GM18873 (cell line): ENCODE measurements around the gene JAZF1.
"Not testable (repeated sequence)": the region's sequence is repeated elsewhere in the genome, so short reads cannot be mapped to it uniquely, and the experiment has no call there.

ENCODE experiments used
- ATAC-seq: cut with Tn5 transposase; IDR thresholded peaks from one replicate; pipeline ENCODE4 v1.9.1; 2021; ENCODE audit warnings: mild to moderate bottlenecking, moderate library complexity, moderate number of reproducible peaks; ENCODE audit not compliant: unreplicated experiment, low FRiP score

The JAZF1 gene

DNA sequence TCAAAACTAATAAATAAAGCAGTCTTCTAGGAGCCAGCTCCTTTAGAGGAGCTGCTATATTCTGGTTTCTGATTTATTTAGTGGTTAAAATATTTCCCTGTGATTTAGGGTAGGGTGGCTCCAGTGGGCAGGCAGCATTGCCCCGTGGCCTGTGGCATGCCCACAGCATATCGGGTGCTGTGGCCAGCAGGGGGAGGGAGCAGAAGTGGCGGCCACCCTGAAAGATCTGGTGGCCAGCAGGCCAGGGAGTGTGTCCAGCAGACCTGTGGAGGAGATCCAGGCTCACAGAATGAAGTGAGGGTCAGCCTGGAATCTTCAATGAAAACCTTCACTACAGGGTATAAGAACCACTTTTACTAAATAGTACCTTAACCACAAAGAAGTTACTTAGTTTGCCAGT lies 251.5 kb downstream of the JAZF1 start:
- ATAC-seq: no peak

DNA sequence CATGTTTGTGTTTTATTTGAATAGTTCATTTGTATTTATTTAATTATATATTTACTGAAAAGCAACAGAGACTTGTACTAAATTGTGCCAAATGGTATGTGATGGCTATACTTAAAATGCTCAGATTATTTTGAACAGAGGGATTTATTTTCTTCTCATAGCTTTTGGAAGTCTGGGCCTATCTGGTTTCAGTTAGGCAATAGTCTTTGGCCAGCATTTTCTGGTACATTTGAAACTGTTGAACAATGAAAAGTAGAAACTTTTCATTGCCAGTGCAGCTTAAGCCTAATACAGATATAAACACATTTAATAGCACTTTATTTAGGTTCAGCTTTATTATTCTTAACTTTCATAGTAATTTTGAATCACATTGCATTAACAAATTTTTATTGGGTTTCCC lies 252.6 kb downstream of the JAZF1 start:
- no peak for ATAC-seq

- no peak for ATAC-seq
Observed at GRCh38 chr7:27925573-27926201, 254.9 kb downstream of the JAZF1 start.

- no peak for ATAC-seq
Observed at GRCh38 chr7:27923642-27923980, 257.0 kb downstream of the JAZF1 start.

DNA sequence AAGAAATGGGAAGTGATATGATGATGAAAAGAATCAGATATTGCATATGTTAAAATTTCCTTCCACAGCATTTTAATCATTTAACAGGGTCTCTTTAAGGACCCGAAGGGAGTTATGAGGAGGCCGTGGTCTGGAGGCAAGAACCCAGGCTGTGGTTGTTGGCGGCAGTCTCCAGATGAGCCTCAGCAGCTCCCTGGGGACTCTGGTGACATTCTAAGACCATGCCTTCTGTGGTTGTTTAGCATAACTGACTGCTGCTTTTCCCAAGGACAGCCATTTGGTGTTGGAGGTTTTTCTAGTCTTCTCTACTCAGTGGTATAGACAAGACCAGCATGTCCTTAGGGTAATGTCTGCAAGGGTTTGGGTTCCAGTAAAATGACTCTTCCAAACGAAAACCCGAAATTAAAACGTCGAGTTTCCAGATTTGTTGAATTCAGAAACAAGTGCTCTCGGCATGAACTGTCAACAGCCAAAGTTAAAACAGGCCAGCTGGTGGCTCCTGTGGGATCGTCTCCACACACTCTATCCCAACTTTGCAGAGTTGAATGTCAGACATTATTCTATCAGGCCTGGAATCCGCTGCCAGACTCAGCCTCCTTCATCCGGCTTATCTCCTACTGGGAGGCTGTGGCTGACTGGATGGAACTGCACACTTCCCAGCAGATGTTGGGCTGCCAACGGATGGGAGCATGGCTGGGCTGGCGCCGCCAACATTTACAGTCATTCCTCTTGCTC lies 257.5 kb downstream of the JAZF1 start:
- ATAC-seq: peak; percentile 48

DNA sequence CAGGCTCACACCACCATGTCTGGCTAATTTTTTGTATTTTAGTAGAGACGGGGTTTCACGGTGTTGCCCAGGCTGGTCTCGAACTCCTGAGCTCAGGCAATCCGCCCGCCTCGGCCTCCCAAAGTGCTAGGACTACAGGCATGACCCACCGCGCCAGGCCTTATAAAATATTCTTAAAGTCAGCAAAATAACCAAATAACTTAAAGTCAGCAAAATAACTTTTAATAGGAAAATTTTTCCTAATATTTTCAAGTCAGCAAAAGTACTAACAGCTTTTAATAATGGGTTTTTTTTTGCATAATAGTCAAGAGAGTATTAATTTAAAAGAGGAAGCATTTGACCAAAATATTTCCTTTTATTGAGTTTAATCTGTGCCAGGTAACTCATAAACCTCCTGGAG lies 258.2 kb downstream of the JAZF1 start:
- ATAC-seq: not testable (repeated sequence)

- no peak for ATAC-seq
Observed at GRCh38 chr7:27921081-27921836, 259.3 kb downstream of the JAZF1 start.

DNA sequence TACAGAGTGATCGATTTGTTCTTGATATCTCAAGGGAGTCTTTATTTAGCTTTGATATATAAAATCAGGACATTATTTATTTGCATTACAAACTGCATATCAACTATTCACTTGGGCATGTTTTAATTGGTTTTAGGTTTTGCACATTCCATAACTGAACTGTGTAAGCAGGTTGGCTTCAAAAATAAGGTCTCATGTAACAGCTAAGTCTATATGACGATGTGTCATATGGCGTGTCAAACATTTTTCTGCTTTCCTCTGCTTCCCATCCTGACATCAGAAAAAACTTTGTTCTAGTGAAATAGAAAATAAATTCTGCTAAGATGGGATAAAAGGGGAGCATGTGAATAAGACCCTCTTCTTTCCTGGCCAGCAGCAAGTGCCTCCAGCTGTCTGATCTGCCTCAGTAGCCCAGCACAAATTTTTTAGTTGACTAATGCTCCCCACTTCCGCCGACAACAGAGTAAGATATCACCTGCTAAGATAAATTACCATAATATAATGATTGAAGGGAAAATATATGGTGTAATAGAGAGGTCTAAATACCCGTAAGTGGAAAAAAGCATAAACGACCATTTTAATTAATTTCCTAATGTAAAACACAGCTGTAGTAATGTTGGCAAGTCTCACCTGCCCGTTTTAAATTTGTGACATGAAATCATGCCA lies 260.2 kb downstream of the JAZF1 start:
- no peak for ATAC-seq

GRCh38 chr7:27918503-27918902 lies 262.1 kb downstream of the JAZF1 start:
- no peak for ATAC-seq

- ATAC-seq: no peak
Observed at GRCh38 chr7:27917774-27918314, 262.8 kb downstream of the JAZF1 start.

DNA sequence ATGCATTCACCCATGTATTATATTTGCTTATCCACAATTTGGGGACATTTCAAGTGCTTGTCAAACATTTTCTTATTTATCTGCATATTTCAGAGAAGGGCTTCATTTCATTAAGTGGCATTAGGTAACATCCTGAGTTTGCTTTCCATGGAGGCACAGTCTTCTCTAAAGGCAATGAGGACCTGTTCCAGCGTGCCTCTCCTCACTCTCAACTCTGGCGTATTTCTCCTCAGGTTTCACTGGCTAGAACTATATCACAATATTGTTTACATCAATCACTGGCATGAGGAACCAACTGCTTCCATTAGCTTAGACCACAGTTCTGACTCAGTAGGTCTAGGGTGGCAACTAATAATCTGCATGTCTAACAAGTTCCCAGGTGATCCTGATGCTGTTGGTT lies 263.5 kb downstream of the JAZF1 start:
- ATAC-seq: no peak

GRCh38 chr7:27916372-27916771 lies 264.2 kb downstream of the JAZF1 start:
- ATAC-seq: no peak

DNA sequence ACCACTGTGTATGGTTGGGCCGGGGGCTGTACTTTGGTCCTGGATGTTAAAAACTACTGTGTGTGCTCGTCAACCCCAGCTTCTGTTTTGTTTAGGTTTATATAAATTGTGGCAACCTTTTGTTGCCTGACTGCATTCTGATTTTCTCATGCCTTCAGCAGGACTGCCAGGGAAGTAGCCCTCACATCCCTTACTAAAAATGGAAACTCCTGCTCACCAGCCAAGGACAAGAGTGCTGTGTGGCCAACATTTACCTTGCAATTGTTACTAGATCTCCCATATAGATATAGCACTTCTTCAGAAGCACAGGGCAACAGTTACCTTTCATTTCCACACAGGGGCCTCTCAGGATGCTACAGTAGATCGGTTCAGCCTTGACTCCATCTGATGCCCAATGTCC lies 266.2 kb downstream of the JAZF1 start:
- ATAC-seq: no peak

DNA sequence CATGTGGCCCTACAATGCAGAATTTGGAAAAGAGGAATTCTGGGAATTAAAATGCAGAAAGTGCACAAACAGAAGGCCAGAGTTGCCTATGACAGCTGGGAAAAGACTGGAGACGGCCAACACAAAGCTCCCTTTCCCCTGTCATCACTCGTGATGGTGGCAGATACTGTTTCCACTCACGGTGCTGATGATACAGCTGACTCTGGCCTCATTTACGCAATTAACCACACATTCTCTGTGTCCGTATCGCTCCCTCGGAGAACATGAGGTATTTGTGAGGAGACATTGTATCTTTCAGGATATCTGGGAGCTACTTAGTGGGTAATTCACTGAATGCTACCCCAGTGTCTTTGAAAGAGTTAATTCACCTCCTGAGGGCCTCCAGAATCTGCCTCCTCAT lies 267.8 kb downstream of the JAZF1 start:
- no peak for ATAC-seq

- ATAC-seq: no peak
Observed at GRCh38 chr7:27911920-27912319, 268.7 kb downstream of the JAZF1 start.

- no peak for ATAC-seq
Observed at GRCh38 chr7:27910326-27910725, 270.3 kb downstream of the JAZF1 start.

- ATAC-seq: no peak
Observed at GRCh38 chr7:27908534-27909165, 271.9 kb downstream of the JAZF1 start.

DNA sequence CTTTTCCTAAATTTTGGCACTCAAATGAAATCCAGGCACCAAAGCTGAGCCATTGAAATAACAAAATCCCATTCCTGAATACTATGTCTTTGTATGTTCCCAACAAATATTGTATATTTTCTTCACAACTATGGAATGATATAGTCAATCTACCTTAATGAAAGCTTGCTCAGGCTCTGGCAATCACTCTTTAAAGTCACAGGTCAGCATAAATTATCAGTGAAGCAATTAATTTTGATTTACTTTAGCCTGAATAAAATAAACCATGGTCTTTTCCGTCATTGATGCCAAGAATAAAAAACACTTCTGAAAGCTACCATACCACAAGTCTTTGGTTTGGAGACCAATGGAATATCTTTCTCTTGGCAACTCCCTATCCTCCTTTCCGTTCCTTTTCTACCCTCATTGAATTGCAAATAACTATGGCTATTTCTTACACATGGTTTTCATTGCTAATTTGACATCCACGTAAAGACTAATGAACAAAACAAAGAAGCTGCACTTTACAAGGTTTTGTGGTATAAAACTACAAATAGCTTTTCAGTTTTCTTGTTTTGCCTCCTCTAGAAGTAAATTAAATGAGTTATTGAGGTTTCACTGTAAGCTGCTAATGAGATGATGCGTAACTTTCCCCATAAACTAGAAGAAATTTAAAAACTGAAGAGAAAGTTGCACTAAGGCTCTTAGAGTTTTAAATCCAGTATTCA lies 274.1 kb downstream of the JAZF1 start:
- ATAC-seq: no peak

- ATAC-seq: no peak
Observed at GRCh38 chr7:27905951-27906350, 274.6 kb downstream of the JAZF1 start.
